HCT116 (cell line): Measurements from ENCODE around the gene ZSCAN9. TPM values are rescaled to one million over a fixed set of nuclear protein-coding genes. Genes with fewer than 3 reads are reported as not detected.

ENCODE experiments used
- CBX3 ChIP-seq: IDR thresholded peaks from 2 replicates; pipeline ENCODE4 v1.6.1; 2012; ENCODE audit warnings: low read depth
- CEBPB ChIP-seq: IDR thresholded peaks from 2 replicates; pipeline ENCODE4 v1.6.1; 2012; ENCODE audit warnings: low read depth
- EGR1 ChIP-seq: IDR thresholded peaks from 2 replicates; pipeline ENCODE4 v1.6.1; 2012; ENCODE audit warnings: low read depth
- ELF1 ChIP-seq: IDR thresholded peaks from 2 replicates; pipeline ENCODE4 v1.6.1; 2012; ENCODE audit warnings: low read depth, borderline replicate concordance
- EZH2 ChIP-seq: fragments of 200-600 bp; sonication (generic); IDR thresholded peaks from 2 replicates; pipeline ENCODE4 v1.6.1; 2017; ENCODE audit warnings: antibody characterized with exemption, mixed run types
- EZH2phosphoT487 ChIP-seq: fragments of 200-600 bp; IDR thresholded peaks from 2 replicates; pipeline ENCODE4 v1.6.1; 2018; ENCODE audit warnings: antibody characterized with exemption, borderline replicate concordance
- JUND ChIP-seq: IDR thresholded peaks from 2 replicates; pipeline ENCODE4 v1.6.1; 2012
- POLR2A ChIP-seq: IDR thresholded peaks from 2 replicates; pipeline ENCODE4 v1.7.0; 2011; ENCODE audit warnings: borderline replicate concordance; ENCODE audit not compliant: insufficient read depth, insufficient read length; ENCODE audit errors: extremely low read depth
- POLR2AphosphoS5 ChIP-seq: IDR thresholded peaks from 2 replicates; pipeline ENCODE4 v1.6.1; 2011; ENCODE audit warnings: mild to moderate bottlenecking, low read depth, low read length, moderate library complexity
- RAD21 ChIP-seq: IDR thresholded peaks from 2 replicates; pipeline ENCODE4 v1.6.1; 2012; ENCODE audit warnings: low read depth, mild to moderate bottlenecking
- TCF7L2 ChIP-seq: IDR thresholded peaks from 2 replicates; pipeline ENCODE4 v1.7.0; 2011; ENCODE audit warnings: borderline replicate concordance, inconsistent platforms; ENCODE audit not compliant: insufficient read depth, insufficient read length; ENCODE audit errors: extremely low read depth
- YY1 ChIP-seq: IDR thresholded peaks from 2 replicates; pipeline ENCODE4 v1.6.1; 2011; ENCODE audit warnings: low read length, low read depth, moderate library complexity, mild to moderate bottlenecking; ENCODE audit not compliant: insufficient replicate concordance; ENCODE audit errors: extremely low read depth
- ZNF274 ChIP-seq: fragments of 200-500 bp; sonication (Bioruptor generic); IDR thresholded peaks from 2 replicates; pipeline ENCODE4 v1.6.1; 2014; ENCODE audit warnings: mild to moderate bottlenecking, low read depth, low read length, inconsistent platforms
- total RNA-seq: library from RNA; stranded (reverse); gene quantifications from one replicate; pipeline ENCODE4 v1.2.1, GENCODE V29; 2021; ENCODE audit not compliant: unreplicated experiment
- TF ChIP-seq, protein P1 (sequence below): IDR thresholded peaks from 2 replicates; pipeline ENCODE4 v1.6.1; 2012
- TF ChIP-seq, protein P2 (sequence below): IDR thresholded peaks from 2 replicates; pipeline ENCODE4 v1.6.1; 2011; ENCODE audit warnings: mild to moderate bottlenecking, low read length, moderate library complexity; ENCODE audit not compliant: insufficient replicate concordance; ENCODE audit errors: extremely low read depth

Gene ZSCAN9
- total RNA-seq, 1 experiment from 2014 or later, result 10.8 TPM

DNA sequence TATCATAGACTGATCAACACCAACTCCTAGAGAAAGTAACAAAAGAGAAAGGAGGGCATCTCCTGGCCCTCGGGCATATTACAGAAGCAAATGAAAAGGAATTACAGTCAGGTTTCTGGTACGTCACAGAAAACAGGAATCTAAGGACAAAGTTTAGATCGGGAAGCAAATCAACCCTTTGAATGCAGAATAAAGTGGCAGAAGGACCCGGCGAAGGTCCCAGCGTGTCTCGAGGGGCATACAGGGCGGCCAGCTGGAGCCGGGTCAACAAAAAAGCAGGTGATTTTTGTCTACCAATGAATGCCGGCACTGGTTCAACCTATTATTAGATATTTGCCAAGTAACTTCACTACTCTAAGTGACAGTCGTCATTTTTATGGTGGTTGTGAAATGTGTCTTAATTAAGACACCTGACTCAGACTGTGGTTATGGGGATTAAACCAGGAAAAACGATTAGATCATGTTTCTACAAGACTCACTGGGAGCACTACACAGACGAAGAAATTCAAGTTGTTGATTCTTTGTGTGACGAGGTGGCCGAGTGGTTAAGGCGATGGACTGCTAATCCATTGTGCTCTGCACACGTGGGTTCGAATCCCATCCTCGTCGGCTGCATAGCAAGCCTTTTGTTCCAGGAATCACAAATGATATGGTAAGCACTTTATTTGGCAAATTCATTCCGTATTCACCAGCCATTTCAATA lies 12.4 kb upstream of the ZSCAN9 start (continued):
- TF ChIP-seq POLR2AphosphoS5 (peak; percentile 36; the same call in 1 of the 2 replicates), CEBPB (peak; percentile 86), ZNF274 (no peak), YY1 (peak; percentile 26), POLR2A (no peak), EZH2phosphoT487 (no peak), EGR1 (no peak), TCF7L2 (peak; percentile 28), ELF1 (no peak), EZH2 (no peak), JUND (no peak; the same call in 1 of the 2 replicates), CBX3 (peak; percentile 97), RAD21 (peak; percentile 62)
- TF ChIP-seq, protein P1, sequence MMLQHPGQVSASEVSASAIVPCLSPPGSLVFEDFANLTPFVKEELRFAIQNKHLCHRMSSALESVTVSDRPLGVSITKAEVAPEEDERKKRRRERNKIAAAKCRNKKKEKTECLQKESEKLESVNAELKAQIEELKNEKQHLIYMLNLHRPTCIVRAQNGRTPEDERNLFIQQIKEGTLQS, result peak; percentile 98
- TF ChIP-seq, protein P2, sequence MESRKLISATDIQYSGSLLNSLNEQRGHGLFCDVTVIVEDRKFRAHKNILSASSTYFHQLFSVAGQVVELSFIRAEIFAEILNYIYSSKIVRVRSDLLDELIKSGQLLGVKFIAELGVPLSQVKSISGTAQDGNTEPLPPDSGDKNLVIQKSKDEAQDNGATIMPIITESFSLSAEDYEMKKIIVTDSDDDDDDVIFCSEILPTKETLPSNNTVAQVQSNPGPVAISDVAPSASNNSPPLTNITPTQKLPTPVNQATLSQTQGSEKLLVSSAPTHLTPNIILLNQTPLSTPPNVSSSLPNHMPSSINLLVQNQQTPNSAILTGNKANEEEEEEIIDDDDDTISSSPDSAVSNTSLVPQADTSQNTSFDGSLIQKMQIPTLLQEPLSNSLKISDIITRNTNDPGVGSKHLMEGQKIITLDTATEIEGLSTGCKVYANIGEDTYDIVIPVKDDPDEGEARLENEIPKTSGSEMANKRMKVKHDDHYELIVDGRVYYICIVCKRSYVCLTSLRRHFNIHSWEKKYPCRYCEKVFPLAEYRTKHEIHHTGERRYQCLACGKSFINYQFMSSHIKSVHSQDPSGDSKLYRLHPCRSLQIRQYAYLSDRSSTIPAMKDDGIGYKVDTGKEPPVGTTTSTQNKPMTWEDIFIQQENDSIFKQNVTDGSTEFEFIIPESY, result no peak
